Activated T-helper 17 cell treated with anti-CD3 and anti-CD28 coated beads, Interleukin-2, amount 50 U/mL, for 72 hours (primary cell): ENCODE measurements around the gene CREB3L1. TPM values are rescaled to one million over a fixed set of nuclear protein-coding genes. Genes with fewer than 3 reads are reported as not detected.

Source experiments
- ATAC-seq: fragments of 150-1000 bp; cut with Tn5 transposase; replicated peaks from 2 replicates; pipeline ENCODE4 v1.10.0; 2021; ENCODE audit warnings: mild to moderate bottlenecking, moderate library complexity
- H3K27ac Mint-ChIP-seq: one replicate; pipeline ENCODE4 v1.8.0; 2022; ENCODE audit warnings: mixed read lengths
- H3K27me3 Mint-ChIP-seq: one replicate; pipeline ENCODE4 v1.8.0; 2022; ENCODE audit warnings: mixed read lengths
- H3K36me3 Mint-ChIP-seq: one replicate; pipeline ENCODE4 v1.8.0; 2022; ENCODE audit warnings: low read depth, mild to moderate bottlenecking, mixed read lengths
- H3K4me1 Mint-ChIP-seq: one replicate; pipeline ENCODE4 v1.8.0; 2022; ENCODE audit warnings: mixed read lengths
- H3K4me3 Mint-ChIP-seq: one replicate; pipeline ENCODE4 v1.8.0; 2022; ENCODE audit warnings: mild to moderate bottlenecking, mixed read lengths
- H3K9me3 Mint-ChIP-seq: one replicate; pipeline ENCODE4 v1.8.0; 2022; ENCODE audit warnings: mixed read lengths
- total RNA-seq, 2 donors: library from RNA; stranded (reverse); gene quantifications; one replicate each; pipeline ENCODE4 v1.2.3, GENCODE V29; 2022

The CREB3L1 gene
- total RNA-seq, 2 donors from 2014 or later, result not detected

DNA sequence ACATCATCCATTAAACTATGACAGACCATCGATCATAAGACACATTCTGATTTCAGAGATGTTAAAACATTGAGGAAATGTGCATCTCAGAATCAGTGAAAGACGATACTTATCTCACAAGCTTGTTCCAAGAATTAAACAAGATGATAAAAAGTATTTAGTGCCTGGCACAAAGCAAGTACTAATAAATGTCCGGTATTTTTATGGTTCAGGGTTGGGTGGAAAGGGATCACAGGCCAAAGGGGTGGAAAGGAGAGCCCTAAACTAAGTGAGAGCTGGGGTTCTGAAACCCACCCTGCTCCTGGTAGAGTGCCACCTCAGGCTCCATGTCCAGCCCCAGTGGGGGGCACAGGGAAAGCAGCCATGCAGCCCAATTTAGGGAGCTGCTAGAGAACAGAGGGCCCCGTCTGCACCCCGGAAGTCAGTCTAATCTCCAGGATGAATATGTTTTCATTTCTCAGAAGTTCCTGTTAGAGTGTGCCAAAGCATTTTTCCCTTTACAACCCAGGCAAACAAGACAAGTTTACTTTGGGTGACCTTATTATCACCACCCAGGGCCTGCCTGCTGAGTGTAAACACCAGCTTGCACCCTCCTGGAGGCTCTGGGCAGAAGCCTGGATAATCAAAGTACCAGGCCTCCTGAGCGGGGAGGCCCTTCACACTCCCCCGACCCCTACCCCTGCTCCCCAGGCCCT is 3.8 kb upstream of the CREB3L1 start:
- no peaks in the 10 kb centered on the region for H3K36me3 Mint-ChIP-seq
- H3K27ac Mint-ChIP-seq, result no peak overlapping the region
- H3K4me1 Mint-ChIP-seq, result peaks cover 5% of the 10 kb centered on the region
- H3K9me3 Mint-ChIP-seq, result no peaks in the 10 kb centered on the region
- ATAC-seq, result no peak
- H3K27me3 Mint-ChIP-seq, result peaks cover 17% of the 10 kb centered on the region
- no peak overlapping the region for H3K4me3 Mint-ChIP-seq

DNA sequence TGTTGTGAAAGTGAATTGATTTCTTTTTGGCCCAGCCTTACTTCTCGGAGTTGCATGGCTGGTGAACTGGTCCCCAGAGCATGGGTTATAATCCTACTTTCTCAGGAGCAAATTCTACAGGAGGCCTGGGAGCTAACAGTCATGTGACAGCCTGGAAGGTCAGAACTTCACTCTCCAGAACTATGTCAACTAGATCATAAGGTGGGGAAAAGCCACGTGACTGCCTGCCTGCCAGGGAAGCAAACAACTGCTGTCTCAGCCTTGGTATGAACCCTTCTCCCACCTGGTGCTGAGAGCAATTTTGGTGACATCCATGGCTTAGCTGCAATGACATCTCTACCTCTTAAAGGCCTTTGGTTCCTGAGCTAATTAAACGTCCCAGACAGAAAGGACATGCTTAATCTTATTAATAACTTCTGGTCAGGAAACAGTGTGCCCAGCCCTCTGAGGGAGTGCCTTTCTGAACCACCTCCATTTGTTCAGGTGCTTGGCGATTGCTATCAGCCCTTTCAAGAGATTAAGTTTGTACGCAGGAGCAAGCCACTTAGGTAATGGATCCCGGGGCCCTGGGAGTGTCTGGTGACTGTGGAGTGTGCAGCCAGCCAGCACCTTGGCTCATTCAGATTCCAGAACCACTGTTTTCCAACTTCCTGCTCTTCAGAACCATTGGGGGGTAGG is 1.4 kb upstream of the CREB3L1 start:
- ATAC-seq, result no peak
- Mint-ChIP-seq H3K4me3 (peak overlapping the region; percentile 16), H3K27me3 (peaks cover 30% of the 10 kb centered on the region), H3K36me3 (no peaks in the 10 kb centered on the region), H3K27ac (no peak overlapping the region), H3K4me1 (peaks cover 5% of the 10 kb centered on the region), H3K9me3 (no peaks in the 10 kb centered on the region)

DNA sequence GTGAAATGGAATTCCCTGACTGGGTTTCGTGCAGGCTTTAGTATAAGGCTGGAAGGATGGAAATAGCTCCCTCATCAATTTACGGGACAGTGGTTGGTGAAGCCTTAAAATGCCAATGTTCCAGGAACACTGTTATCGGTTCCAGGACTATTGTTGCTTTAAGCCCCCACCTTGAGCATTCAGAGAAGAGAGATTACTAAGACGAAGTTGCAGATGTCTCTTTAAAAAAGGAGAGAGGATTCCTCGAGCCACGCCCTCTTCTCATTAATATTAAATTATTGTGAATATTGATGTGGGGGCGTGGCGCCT is 195 bp upstream of the CREB3L1 start:
- ATAC-seq, result no peak
- Mint-ChIP-seq H3K27ac (no peak overlapping the region), H3K4me3 (peak overlapping the region; percentile 46), H3K4me1 (peaks cover 5% of the 10 kb centered on the region), H3K36me3 (no peaks in the 10 kb centered on the region), H3K27me3 (peaks cover 34% of the 10 kb centered on the region), H3K9me3 (no peaks in the 10 kb centered on the region)

DNA sequence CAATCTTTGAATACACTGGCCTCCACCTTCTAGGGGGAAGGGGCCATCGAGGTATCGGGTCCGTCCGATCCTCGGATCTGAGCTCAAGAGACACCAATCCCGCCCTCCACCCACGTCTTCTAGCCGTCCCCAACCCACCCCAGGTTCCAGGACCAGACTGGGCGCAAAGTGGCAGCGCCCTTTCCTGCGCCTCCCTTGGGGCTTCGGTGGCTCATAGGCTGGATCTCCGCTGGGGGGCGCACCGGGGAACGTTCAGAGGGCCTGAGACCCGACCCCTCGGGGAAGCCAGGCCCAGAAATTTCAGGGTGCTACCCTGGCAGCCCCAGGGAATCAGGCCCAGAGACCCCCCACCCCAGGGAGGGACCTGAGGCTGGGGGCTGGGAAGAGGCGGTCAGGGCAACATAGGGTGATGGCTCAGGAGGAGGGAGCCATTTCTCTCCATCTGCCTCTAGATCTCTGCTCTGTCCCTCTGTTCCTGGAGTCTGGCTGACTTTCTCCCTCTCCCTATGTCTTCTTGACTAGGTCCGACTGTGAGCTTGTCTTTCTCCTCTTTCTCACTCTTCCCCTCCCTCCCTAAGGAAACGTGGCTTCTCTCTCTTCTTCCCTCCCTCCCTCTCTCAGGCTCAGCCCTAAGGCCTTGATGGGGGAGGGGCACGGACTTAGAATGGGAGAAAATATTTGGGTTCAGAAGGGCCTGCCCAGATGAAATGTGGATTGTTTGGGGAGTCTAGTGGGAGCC is 1.1 kb downstream of the CREB3L1 start:
- Mint-ChIP-seq H3K27ac (no peak overlapping the region), H3K4me1 (no peaks in the 10 kb centered on the region), H3K36me3 (no peaks in the 10 kb centered on the region), H3K9me3 (no peaks in the 10 kb centered on the region), H3K27me3 (peaks cover 37% of the 10 kb centered on the region), H3K4me3 (no peak overlapping the region)
- no peak for ATAC-seq

DNA sequence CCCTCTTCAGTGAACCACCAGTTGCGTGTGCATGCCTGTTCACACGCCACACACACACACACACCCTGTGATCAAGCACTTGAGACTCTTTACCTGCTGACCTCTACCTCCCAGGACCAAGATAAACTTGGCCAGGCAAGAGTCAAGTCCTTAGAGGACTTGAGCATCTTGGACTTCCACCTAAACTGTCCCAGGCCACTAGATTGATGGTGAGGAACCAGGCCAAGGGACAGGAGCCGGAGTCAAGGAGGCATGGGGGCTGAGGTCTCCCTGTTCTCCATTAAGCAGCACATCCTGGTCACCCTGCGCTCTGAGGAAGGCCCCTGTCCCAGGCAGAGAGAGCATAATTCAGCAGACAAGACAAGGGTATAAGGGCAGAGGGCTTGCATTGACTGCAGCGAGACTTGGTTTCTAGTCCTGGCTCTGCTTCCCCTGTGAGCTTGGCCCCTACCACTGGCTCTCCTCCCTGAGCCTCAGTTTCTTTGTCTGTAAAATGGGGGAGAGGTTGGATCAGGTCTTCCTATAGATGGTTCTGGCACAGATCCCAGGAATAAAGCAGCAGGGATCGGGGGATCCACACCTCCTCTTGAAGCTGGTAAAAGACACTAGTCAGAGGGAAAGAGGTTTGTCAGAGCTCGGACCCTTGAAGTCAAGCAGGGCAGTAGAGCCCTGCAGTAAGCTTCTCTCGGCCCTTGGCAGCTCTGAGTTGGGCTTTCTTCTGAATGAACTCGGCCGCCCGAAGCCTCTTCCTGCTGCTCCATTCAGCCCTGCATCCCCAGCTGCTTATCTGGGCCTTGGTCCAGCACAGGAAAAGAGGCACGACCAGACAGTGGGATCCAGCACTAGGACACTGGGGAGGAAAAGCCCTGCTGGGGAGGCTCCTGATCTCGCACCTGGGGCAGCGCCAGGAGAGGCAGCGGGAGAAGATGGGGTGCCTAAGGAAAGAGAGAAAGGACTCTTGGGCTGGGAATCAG is 2.0 kb downstream of the CREB3L1 start:
- Mint-ChIP-seq H3K9me3 (no peaks in the 10 kb centered on the region), H3K36me3 (no peaks in the 10 kb centered on the region), H3K4me3 (no peak overlapping the region), H3K4me1 (no peaks in the 10 kb centered on the region), H3K27ac (no peak overlapping the region), H3K27me3 (peaks cover 37% of the 10 kb centered on the region)
- ATAC-seq, result no peak

DNA sequence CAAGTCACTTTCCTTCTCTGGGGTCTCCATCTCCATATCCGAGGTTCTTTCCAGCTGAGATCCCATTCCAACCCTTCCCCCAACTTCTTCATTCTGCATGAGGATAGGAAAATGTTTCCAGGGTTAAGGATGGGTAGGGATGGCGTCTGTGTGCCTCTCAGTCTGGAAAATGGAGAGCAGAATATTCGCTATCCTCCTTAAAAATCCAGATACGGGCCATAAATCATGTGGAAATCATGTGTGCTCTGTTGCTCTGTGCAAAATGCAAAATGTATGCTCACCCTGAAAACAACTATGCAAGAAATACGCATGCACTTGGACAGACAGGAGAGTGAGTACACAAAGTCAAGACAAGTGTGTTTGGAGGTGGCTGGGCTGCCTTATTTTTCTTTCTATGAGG is 3.2 kb downstream of the CREB3L1 start:
- Mint-ChIP-seq H3K27ac (no peak overlapping the region), H3K4me1 (no peaks in the 10 kb centered on the region), H3K9me3 (no peaks in the 10 kb centered on the region), H3K36me3 (no peaks in the 10 kb centered on the region), H3K27me3 (peaks cover 33% of the 10 kb centered on the region), H3K4me3 (no peak overlapping the region)
- ATAC-seq, result no peak

DNA sequence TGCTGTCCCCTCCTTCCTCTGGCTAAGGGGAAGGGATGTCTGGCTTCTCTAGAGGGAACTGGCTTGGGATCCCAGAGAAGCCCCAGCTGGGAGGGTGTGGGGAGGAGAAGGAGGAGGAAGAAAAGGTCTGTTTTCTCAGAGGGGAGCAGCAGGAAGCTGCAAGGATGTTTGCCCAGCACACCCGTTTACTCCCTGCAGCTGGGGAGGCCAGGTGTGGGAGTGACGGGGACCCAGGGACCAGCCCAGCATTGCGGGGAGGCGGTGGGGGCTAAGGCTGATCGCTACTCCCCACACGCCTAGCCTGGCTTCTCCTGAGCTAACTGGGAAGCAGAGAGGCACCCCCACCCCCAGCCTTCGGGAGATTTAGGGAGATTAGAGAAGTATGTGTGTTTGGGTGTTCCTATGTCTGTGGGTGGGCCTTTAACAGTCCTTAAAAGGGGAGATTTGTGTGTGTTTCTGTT is 3.9 kb downstream of the CREB3L1 start:
- no peak overlapping the region for H3K4me3 Mint-ChIP-seq
- no peak overlapping the region for H3K27ac Mint-ChIP-seq
- no peaks in the 10 kb centered on the region for H3K9me3 Mint-ChIP-seq
- ATAC-seq, result no peak
- no peaks in the 10 kb centered on the region for H3K4me1 Mint-ChIP-seq
- no peaks in the 10 kb centered on the region for H3K36me3 Mint-ChIP-seq
- peaks cover 31% of the 10 kb centered on the region for H3K27me3 Mint-ChIP-seq

DNA sequence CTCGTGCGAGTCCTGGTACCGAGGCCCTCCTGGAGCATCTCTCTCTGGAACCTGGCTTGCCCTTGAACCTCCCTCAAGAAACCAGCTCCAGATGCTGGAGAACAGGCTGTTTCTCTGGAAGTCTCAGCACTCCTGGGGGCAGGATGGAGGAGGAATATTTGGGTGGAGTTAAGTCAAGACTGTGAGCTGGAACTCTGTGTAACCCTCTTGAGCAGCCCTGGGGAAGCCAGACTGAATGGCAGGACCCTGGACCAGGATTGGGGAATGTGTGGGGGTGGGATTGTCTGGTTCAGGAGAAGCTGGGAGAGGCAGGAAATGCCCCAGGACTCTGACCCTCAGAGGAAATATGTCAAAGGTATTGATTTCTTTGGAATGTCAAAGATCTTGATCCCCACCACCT is 7.7 kb downstream of the CREB3L1 start:
- no peaks in the 10 kb centered on the region for H3K9me3 Mint-ChIP-seq
- no peaks in the 10 kb centered on the region for H3K4me1 Mint-ChIP-seq
- H3K36me3 Mint-ChIP-seq, result no peaks in the 10 kb centered on the region
- H3K27ac Mint-ChIP-seq, result no peak overlapping the region
- H3K4me3 Mint-ChIP-seq, result no peak overlapping the region
- ATAC-seq, result no peak
- peaks cover 17% of the 10 kb centered on the region for H3K27me3 Mint-ChIP-seq

DNA sequence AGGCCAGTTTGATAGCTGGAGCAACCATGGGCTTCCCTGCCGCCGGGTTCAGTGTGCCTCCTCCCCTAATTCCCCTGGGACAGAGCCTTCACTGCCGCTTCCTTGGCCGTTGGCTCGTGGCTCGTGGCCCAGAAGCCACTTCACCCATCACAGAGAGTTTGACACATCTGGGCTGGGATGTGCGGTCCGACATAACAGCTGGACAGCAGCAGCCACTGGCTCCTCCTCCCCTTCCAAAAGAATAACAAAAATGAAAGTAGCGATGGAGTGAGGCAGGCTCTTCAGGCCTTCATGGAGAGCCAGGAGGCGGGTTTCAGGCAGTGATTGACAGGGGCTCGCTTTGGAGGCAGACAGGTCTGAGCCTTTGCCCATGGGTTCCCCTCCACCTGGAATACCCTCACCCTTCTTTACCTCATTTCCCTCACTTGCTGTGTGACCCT is 8.2 kb downstream of the CREB3L1 start:
- H3K27ac Mint-ChIP-seq, result no peak overlapping the region
- no peaks in the 10 kb centered on the region for H3K4me1 Mint-ChIP-seq
- H3K27me3 Mint-ChIP-seq, result peaks cover 14% of the 10 kb centered on the region
- H3K4me3 Mint-ChIP-seq, result no peak overlapping the region
- H3K9me3 Mint-ChIP-seq, result no peaks in the 10 kb centered on the region
- H3K36me3 Mint-ChIP-seq, result no peaks in the 10 kb centered on the region
- ATAC-seq, result no peak

DNA sequence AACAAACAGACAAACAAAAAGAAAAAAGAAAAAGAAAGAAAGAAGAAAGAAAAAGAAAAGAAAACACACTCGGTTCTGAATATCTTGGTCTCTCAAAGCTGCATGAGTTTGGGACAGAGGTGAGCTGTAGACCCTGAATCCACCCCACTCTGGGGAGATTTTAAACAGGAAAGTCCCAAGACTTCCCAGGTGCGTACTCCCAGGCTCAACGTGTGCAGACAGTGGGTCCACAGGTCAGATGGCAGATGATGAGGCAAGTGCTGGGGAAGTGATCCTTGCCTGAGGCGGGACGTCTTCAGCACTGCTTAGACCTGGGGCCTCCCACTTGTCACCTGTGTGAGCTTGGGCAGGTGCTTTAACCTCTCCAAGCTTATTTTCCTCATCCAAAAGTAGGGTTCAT is 9.3 kb downstream of the CREB3L1 start:
- no peaks in the 10 kb centered on the region for H3K4me1 Mint-ChIP-seq
- no peak overlapping the region for H3K27ac Mint-ChIP-seq
- no peaks in the 10 kb centered on the region for H3K9me3 Mint-ChIP-seq
- ATAC-seq, result no peak
- peaks cover 9% of the 10 kb centered on the region for H3K27me3 Mint-ChIP-seq
- no peak overlapping the region for H3K4me3 Mint-ChIP-seq
- no peaks in the 10 kb centered on the region for H3K36me3 Mint-ChIP-seq

DNA sequence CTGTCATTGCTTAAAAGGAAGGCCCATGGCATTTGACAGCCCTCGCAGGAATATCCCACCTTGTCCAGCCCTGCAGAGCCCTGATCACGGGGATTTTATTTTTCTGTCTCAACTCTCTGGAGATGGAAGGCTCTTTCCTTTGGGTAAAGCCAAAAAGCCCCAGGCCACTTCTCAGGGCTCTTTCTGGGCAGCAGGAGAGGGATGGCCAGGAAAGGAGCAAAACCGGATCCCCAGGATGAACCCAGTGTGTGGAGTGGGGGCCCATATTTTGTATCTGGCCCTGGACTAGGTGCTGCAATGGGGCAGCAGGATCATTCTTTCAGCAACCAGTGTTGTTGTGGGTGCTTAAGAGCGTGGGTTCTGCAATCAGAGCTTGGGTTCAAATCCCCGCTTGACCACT is 11.0 kb downstream of the CREB3L1 start:
- Mint-ChIP-seq H3K36me3 (no peaks in the 10 kb centered on the region), H3K27me3 (peaks cover 5% of the 10 kb centered on the region), H3K9me3 (no peaks in the 10 kb centered on the region), H3K4me3 (no peak overlapping the region), H3K27ac (no peak overlapping the region), H3K4me1 (no peaks in the 10 kb centered on the region)
- ATAC-seq, result no peak

DNA sequence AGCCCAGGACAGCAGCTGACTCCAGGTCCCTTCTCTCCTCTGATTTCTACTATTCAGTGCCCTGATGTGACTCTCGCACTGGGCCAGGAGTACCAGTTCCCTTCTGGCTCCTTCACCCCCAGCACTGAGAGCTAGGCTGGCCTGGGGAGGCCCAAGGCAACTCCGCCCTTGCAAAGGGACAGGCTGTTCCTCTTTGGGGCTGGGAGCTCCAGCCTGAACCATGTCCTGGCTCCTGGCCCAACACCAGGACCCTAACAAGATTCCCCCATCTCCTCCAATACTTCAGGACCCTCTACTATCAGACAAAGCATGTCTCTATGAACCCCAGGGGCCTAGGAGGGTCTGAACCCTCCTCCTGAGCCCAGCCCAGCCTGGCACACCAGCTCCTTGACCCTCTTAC is 12.5 kb downstream of the CREB3L1 start:
- Mint-ChIP-seq H3K27me3 (peaks cover 5% of the 10 kb centered on the region), H3K36me3 (no peaks in the 10 kb centered on the region), H3K4me1 (no peaks in the 10 kb centered on the region), H3K27ac (no peak overlapping the region), H3K4me3 (no peak overlapping the region), H3K9me3 (no peaks in the 10 kb centered on the region)
- ATAC-seq, result no peak

DNA sequence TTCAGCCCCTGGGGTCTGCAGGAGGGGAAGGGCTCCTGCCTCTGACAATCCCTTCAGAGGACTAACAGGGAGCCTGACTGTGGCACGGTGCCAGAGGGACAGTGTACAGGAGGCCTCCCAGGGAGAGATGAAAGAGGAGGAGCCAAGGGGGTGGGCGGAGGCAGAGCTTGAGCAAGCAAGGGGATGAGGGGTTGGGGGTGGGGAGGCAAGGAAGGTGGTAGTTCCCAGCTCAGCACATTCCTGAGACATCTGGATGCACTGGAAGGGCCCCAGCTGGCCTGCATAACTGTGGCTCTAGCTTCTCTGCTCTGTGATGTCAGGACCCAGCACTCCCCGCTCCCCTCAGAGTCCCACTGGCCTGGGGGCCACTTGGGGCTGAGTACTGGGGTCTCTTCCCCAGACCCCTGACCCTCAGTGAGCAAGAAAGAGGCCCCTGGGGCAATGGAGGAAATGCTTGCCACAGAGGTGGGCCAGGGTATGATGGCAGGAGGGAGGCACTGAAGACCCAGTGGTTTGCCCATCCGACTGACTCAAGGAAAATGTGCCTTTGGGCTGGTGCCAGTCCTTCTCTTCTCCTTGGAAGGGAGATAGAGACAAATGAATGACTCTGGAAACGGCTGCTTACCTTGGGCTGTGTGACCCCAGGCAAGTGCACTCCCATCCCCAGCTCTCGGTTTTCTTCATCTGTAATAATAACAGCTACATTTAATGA is 13.3 kb downstream of the CREB3L1 start:
- Mint-ChIP-seq H3K27ac (no peak overlapping the region), H3K27me3 (peaks cover 5% of the 10 kb centered on the region), H3K9me3 (no peaks in the 10 kb centered on the region), H3K4me3 (no peak overlapping the region), H3K36me3 (no peaks in the 10 kb centered on the region), H3K4me1 (no peaks in the 10 kb centered on the region)
- ATAC-seq, result no peak
